SK-N-SH treated with all-trans-retinoic acid at 6 μM for 48 hours (cell line): ENCODE data around the gene RELA.

Experiments used
- ATAC-seq: fragments of 200-7000 bp; cut with Tn5 transposase; 3 replicates; pipeline ENCODE4 v1.9.1; 2020; ENCODE audit warnings: mild to moderate bottlenecking, moderate library complexity
- ARNTL ChIP-seq: fragments of 450-650 bp; formaldehyde crosslinking; IDR thresholded peaks from 2 replicates; pipeline ENCODE4 v1.5.0; 2020; ENCODE audit warnings: low read depth, mild to moderate bottlenecking, moderate library complexity, borderline replicate concordance
- BACH2 ChIP-seq: fragments of 250-450 bp; sonication (Bioruptor Pico); IDR thresholded peaks from 2 replicates; pipeline ENCODE4 v1.9.0; 2021; ENCODE audit warnings: mild to moderate bottlenecking, borderline replicate concordance
- CSDC2 ChIP-seq: fragments of 250-450 bp; sonication (Bioruptor Pico); IDR thresholded peaks from 2 replicates; pipeline ENCODE4 v1.5.0; 2020; ENCODE audit warnings: mild to moderate bottlenecking, moderate library complexity
- ESRRG ChIP-seq: fragments of 250-450 bp; sonication (Bioruptor Pico); IDR thresholded peaks from 2 replicates; pipeline ENCODE4 v1.6.1; 2021; ENCODE audit warnings: mild to moderate bottlenecking
- GLIS3 ChIP-seq: fragments of 250-450 bp; sonication (Bioruptor Pico); IDR thresholded peaks from 2 replicates; pipeline ENCODE4 v1.5.0; 2020; ENCODE audit warnings: mild to moderate bottlenecking, moderate library complexity
- ISL1 ChIP-seq: fragments of 250-450 bp; sonication (Bioruptor Pico); IDR thresholded peaks from 2 replicates; pipeline ENCODE4 v2.1.2; 2022; ENCODE audit warnings: mild to moderate bottlenecking, moderate library complexity
- OSR1 ChIP-seq: fragments of 250-450 bp; sonication (Bioruptor Pico); IDR thresholded peaks from 2 replicates; pipeline ENCODE4 v1.8.0; 2022; ENCODE audit warnings: moderate library complexity, mild to moderate bottlenecking, inconsistent platforms
- PATZ1 ChIP-seq: fragments of 250-450 bp; sonication (Bioruptor Pico); IDR thresholded peaks from 2 replicates; pipeline ENCODE4 v1.8.0; 2020; ENCODE audit warnings: mild to moderate bottlenecking, moderate library complexity, borderline replicate concordance
- POU6F1 ChIP-seq: fragments of 250-450 bp; sonication (Bioruptor Pico); IDR thresholded peaks from 2 replicates; pipeline ENCODE4 v1.8.0; 2021; ENCODE audit warnings: low read depth, mild to moderate bottlenecking, moderate library complexity, borderline replicate concordance
- PPARA ChIP-seq: fragments of 250-450 bp; sonication (Bioruptor Pico); IDR thresholded peaks from 2 replicates; pipeline ENCODE4 v1.5.0; 2020; ENCODE audit warnings: mild to moderate bottlenecking, borderline replicate concordance
- RARB ChIP-seq: fragments of 250-450 bp; sonication (Bioruptor Pico); IDR thresholded peaks from 2 replicates; pipeline ENCODE4 v1.8.0; 2021; ENCODE audit warnings: mild to moderate bottlenecking, moderate library complexity
- SNAI2 ChIP-seq: fragments of 250-450 bp; sonication (Bioruptor Pico); IDR thresholded peaks from 2 replicates; pipeline ENCODE4 v1.5.0; 2020; ENCODE audit warnings: mild to moderate bottlenecking, moderate library complexity
- TCF4 ChIP-seq: fragments of 250-450 bp; sonication (Bioruptor Pico); IDR thresholded peaks from 2 replicates; pipeline ENCODE4 v1.8.0; 2021; ENCODE audit warnings: mild to moderate bottlenecking, moderate library complexity, borderline replicate concordance
- ZC3H10 ChIP-seq: fragments of 250-450 bp; sonication (Bioruptor Pico); IDR thresholded peaks from 2 replicates; pipeline ENCODE4 v1.5.1; 2021; ENCODE audit warnings: mild to moderate bottlenecking, moderate library complexity
- ZFP3 ChIP-seq: fragments of 250-450 bp; sonication (Bioruptor Pico); IDR thresholded peaks from 2 replicates; pipeline ENCODE4 v1.5.0; 2020; ENCODE audit warnings: mild to moderate bottlenecking, moderate library complexity
- ZFP30 ChIP-seq: fragments of 450-650 bp; formaldehyde crosslinking; IDR thresholded peaks from 2 replicates; pipeline ENCODE4 v1.5.0; 2022; ENCODE audit warnings: mild to moderate bottlenecking, moderate library complexity
- ZNF565 ChIP-seq: fragments of 450-650 bp; formaldehyde crosslinking; conservative IDR thresholded peaks from 2 replicates; pipeline ENCODE4 v1.5.0; 2020; ENCODE audit warnings: low read depth, mild to moderate bottlenecking, moderate library complexity
- ZNF70 ChIP-seq: fragments of 450-650 bp; formaldehyde crosslinking; IDR thresholded peaks from 2 replicates; pipeline ENCODE4 v1.5.0; 2020; ENCODE audit warnings: mild to moderate bottlenecking, moderate library complexity
- ZNF8 ChIP-seq: fragments of 450-650 bp; formaldehyde crosslinking; IDR thresholded peaks from 2 replicates; pipeline ENCODE4 v1.5.0; 2020; ENCODE audit warnings: mild to moderate bottlenecking, moderate library complexity
- TF ChIP-seq, protein P1 (sequence below): fragments of 250-450 bp; sonication (Bioruptor Pico); IDR thresholded peaks from 2 replicates; pipeline ENCODE4 v1.5.0; 2020; ENCODE audit warnings: mild to moderate bottlenecking, moderate library complexity
- TF ChIP-seq, protein P2 (sequence below): fragments of 250-450 bp; sonication (Bioruptor Pico); IDR thresholded peaks from 2 replicates; pipeline ENCODE4 v1.5.1; 2020; ENCODE audit warnings: low read depth, mild to moderate bottlenecking, moderate library complexity

The RELA gene

DNA sequence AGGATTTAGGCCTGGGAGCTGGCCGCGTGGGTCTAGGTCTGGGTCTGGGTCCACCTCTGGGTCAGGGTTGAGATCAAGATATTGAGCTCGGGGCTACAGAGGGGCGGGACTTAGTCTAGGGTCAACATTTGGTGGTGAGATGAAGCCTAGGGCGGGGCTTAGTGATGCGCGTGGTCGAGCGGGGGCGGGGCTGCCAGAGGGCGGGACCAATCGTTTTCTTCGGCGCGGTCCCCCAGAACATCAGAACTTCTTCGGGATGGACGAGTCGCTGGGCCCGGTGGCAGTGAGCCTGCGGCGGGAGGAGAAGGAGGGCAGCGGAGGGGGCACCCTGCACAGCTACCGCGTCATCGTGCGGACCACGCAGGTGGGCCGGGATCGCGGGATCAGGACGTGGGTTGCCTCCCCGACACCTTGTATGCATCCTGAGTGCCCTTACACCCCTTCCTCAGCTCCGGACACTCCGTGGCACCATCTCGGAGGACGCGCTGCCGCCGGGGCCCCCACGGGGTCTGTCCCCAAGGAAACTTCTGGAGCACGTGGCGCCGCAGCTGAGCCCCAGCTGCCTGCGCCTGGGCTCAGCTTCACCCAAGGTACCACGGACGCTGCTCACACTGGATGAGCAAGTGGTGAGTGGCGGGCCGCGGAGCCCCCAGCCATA, 20.6 kb downstream of the RELA start (continued):
- TF ChIP-seq, protein P1, sequence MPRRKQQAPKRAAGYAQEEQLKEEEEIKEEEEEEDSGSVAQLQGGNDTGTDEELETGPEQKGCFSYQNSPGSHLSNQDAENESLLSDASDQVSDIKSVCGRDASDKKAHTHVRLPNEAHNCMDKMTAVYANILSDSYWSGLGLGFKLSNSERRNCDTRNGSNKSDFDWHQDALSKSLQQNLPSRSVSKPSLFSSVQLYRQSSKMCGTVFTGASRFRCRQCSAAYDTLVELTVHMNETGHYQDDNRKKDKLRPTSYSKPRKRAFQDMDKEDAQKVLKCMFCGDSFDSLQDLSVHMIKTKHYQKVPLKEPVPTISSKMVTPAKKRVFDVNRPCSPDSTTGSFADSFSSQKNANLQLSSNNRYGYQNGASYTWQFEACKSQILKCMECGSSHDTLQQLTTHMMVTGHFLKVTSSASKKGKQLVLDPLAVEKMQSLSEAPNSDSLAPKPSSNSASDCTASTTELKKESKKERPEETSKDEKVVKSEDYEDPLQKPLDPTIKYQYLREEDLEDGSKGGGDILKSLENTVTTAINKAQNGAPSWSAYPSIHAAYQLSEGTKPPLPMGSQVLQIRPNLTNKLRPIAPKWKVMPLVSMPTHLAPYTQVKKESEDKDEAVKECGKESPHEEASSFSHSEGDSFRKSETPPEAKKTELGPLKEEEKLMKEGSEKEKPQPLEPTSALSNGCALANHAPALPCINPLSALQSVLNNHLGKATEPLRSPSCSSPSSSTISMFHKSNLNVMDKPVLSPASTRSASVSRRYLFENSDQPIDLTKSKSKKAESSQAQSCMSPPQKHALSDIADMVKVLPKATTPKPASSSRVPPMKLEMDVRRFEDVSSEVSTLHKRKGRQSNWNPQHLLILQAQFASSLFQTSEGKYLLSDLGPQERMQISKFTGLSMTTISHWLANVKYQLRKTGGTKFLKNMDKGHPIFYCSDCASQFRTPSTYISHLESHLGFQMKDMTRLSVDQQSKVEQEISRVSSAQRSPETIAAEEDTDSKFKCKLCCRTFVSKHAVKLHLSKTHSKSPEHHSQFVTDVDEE (CRISPR knock-in tag) = no peak
- TF ChIP-seq ZFP3 (CRISPR knock-in tag) = no peak
- no peak for TF ChIP-seq ZFP30 (CRISPR knock-in tag)
- TF ChIP-seq ZNF565 = no peak
- TF ChIP-seq ISL1 = no peak
- TF ChIP-seq SNAI2 (CRISPR knock-in tag) = no peak
- TF ChIP-seq ZC3H10 (CRISPR knock-in tag) = no peak
- no peak for TF ChIP-seq PPARA
- TF ChIP-seq, protein P2, sequence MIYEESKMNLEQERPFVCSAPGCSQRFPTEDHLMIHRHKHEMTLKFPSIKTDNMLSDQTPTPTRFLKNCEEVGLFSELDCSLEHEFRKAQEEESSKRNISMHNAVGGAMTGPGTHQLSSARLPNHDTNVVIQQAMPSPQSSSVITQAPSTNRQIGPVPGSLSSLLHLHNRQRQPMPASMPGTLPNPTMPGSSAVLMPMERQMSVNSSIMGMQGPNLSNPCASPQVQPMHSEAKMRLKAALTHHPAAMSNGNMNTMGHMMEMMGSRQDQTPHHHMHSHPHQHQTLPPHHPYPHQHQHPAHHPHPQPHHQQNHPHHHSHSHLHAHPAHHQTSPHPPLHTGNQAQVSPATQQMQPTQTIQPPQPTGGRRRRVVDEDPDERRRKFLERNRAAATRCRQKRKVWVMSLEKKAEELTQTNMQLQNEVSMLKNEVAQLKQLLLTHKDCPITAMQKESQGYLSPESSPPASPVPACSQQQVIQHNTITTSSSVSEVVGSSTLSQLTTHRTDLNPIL = no peak

DNA sequence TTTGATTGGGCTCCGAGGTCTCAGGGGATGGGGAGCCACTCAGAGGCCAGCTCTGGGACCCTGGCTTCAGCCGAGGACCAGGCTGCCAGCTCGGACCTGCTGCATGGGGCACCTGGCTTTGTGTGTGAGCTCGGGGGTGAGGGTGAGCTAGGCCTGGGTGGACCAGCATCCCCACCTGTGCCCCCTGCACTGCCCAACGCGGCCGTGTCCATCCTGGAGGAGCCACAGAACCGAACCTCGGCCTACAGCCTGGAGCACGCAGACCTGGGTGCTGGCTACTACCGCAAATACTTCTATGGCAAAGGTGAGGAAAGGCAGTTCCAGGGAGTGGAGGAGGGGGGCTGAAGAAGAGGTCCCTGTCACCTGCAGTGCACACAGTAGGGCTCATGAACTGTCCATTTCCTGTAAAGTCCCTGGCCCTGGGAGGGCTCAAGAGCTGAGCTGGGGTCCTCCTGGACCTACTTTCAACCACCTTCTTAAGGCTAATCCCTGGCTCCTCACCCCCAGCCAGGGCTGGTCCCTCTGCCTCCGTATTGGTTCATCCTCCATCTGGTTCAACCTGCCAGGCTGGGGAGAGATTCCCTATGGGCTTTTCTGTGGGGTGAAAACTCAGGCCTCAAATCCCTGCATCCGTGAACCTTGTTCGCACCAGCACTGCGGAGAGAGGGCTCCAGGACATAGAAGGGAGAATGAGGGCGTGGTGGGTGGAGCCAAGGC, 21.3 kb downstream of the RELA start:
- TF ChIP-seq PPARA = no peak
- no peak for TF ChIP-seq ZNF565
- TF ChIP-seq PATZ1 (CRISPR knock-in tag) = no peak
- ATAC-seq = no peak

GRCh38 chr11:65640483-65641296, 22.0 kb downstream of the RELA start:
- TF ChIP-seq CSDC2 = no peak
- no peak for TF ChIP-seq ZNF565
- no peak for TF ChIP-seq ZNF70 (CRISPR knock-in tag)
- TF ChIP-seq ZC3H10 (CRISPR knock-in tag) = no peak
- no peak for TF ChIP-seq ZFP30 (CRISPR knock-in tag)
- no peak for TF ChIP-seq TCF4 (CRISPR knock-in tag)
- no peak for TF ChIP-seq BACH2
- no peak for TF ChIP-seq OSR1 (CRISPR knock-in tag)
- no peak for TF ChIP-seq ZNF8 (CRISPR knock-in tag)
- TF ChIP-seq RARB (CRISPR knock-in tag) = no peak
- TF ChIP-seq GLIS3 (CRISPR knock-in tag) = no peak
- TF ChIP-seq ESRRG (CRISPR knock-in tag) = no peak
- TF ChIP-seq PATZ1 (CRISPR knock-in tag) = no peak
- no peak for TF ChIP-seq ARNTL
- TF ChIP-seq, protein P1 (CRISPR knock-in tag) = no peak
- no peak for TF ChIP-seq ZFP3 (CRISPR knock-in tag)
- TF ChIP-seq POU6F1 (CRISPR knock-in tag) = no peak
- no peak for ATAC-seq
